Daoy (cell line): ENCODE measurements around the gene THEMIS. TPM values are rescaled to one million over a fixed set of nuclear protein-coding genes. Genes with fewer than 3 reads are reported as not detected.
"Not testable (repeated sequence)": the region's sequence is repeated elsewhere in the genome, so short reads cannot be mapped to it uniquely, and the experiment has no call there.

Experiments
- DNase-seq: peaks from one replicate; pipeline ENCODE4 v3.0.0-alpha.2; 2015; ENCODE audit warnings: low read depth
- total RNA-seq: library from RNA; depleted of rRNA; stranded (reverse); fragments of >200 nt; shearing (Covaris generic); gene quantifications from 2 replicates; pipeline ENCODE4 v1.2.3, GENCODE V29; 2014; rRNA removed

THEMIS gene, protein sequence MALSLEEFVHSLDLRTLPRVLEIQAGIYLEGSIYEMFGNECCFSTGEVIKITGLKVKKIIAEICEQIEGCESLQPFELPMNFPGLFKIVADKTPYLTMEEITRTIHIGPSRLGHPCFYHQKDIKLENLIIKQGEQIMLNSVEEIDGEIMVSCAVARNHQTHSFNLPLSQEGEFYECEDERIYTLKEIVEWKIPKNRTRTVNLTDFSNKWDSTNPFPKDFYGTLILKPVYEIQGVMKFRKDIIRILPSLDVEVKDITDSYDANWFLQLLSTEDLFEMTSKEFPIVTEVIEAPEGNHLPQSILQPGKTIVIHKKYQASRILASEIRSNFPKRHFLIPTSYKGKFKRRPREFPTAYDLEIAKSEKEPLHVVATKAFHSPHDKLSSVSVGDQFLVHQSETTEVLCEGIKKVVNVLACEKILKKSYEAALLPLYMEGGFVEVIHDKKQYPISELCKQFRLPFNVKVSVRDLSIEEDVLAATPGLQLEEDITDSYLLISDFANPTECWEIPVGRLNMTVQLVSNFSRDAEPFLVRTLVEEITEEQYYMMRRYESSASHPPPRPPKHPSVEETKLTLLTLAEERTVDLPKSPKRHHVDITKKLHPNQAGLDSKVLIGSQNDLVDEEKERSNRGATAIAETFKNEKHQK
- total RNA-seq: not detected in 2 replicates

GRCh38 chr6:127900935-127901334 lies at the start of gene THEMIS:
TSS of gene THEMIS (minus strand) at chr6:127901058. CDS start at chr6:127900932, 126 bp downstream.
- no peak for DNase-seq

- DNase-seq: no peak
Measured at GRCh38 chr6:127949251-127949650, 48.4 kb upstream of the THEMIS start.

- DNase-seq: no peak
Measured at GRCh38 chr6:127946388-127946787, 45.5 kb upstream of the THEMIS start.

DNA sequence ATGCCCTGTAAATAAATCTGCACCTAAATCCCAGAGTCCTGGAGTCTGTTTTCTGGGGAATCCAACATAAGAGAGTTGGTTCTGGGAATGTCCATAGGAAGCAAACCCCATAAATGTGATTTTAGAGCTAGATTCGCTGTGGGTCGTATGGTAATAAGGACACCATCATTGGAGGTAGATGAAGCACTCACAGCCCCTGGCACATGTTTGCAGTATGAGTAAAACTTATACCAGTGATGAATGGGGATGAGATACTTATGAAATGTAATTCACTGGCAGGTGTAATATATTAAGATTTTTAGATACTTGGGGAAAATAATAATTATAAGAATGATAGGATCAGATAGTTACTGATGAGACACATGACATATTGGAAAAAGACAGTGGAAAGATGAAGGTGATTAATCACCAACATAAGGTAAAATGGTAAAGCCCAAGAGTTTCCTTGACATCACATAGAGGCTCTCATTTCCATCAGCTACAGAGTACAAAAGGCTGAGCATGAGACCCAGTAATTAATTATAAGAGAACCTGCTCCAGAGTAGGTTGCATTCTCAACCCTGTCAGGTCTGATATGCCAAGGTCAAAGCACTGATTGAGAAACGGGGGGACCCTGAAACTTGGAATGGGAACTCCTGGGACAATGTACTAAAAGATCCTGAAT lies 44.7 kb upstream of the THEMIS start:
- DNase-seq: no peak

DNA sequence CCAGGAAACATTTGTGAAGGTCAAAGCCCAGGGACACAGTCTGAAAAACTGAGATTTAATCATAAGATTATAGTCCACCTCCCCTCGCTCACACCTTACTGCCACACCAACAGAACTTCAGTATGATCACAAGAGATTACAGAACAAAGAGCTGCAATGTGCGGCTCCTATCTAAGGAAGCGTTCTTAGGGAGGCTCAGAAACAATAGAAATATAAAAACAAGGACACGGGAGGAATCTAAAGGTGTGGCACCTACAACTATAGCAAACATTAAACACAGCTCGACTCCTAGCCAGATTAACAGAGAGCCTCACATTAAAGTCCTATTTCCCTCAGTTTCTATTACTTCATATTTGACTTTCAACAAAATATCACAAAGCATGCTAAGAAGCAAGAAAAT lies 40.4 kb upstream of the THEMIS start:
- DNase-seq: no peak

DNA sequence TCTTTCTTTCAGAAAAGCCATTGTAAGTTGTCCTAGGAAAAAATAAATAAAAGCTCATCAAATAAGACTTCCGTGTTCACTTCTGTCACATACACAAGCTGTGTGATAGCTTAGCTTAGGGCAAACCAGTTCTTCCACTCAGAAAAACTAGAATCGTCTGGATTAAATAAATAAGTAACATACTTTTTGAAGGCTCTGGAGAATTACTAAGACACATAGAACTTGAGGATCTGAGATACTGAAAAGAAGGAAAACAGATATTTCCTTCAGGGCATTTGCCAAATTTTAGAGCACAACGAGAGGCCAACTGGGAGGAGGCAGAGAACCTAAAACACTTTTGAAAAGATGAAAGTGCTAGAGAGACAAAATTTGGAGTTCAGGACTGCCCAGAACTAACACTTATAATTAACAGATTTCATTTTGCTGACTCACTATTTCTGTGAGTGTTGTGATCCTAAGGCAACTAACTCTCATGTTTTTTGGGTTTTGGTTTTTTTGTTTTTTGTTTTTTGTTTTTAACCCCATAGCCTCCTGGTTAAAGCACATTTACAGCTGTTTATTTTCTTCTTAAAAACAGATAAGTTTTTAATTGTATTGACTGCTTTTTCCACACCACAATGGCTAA lies 38.7 kb upstream of the THEMIS start:
- no peak for DNase-seq

DNA sequence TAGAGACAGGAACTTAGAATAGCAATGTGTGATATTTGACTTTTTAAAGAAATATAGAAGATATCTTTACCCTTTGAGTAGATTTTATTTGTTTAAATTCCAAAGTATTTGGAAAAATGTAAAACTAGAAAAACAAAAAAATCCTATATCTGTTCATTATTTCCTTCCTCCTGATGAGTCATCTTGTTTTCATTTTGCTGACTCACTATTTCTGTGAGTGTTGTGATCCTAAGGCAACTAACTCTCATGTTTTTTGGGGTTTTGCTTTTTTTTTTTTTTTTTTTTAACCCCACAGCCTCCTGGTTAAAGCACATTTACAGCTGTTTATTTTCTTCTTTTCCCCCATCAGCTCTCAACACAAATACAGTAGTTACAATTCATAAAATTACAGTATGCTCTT lies 37.8 kb upstream of the THEMIS start:
- peak; percentile 45 for DNase-seq

- DNase-seq: no peak
Measured at GRCh38 chr6:127937747-127938146, 36.9 kb upstream of the THEMIS start.

DNA sequence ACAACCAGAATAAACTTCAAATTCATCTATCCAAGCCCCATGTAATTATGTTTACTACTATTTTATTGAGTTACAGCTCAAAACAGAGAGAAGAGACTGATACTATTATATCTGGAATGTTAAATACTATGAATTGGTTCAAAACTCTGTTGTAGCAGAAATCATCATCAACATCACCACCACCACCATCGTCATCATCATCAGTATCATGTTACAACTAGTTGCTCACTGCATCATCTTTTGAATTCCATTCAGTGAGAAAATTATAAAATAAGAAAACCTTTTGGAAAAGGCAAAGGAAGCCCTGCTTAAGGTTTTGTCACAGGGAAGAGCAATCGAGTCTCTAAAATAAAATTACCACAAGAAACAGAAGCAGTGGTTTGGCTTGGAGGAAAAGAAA lies 36.2 kb upstream of the THEMIS start:
- no peak for DNase-seq

DNA sequence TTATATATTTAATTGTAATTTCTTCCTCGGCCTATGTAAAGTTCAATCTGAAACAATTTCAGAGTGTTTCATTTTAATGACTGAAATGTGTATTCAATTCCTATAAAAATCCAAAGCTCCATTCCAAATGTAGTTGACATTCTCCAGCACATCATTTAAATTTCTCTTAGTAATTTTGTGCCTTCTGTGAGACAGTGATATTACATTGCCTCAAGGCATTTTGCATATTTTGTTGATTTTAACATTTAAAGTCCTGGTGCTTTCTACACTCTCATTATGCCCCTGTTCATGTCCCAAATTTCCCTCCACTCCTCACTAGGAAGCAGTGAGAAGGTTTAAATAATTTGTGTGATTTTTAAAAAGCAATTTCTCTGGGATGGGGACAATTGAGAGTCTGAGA lies 34.1 kb upstream of the THEMIS start:
- no peak for DNase-seq

DNA sequence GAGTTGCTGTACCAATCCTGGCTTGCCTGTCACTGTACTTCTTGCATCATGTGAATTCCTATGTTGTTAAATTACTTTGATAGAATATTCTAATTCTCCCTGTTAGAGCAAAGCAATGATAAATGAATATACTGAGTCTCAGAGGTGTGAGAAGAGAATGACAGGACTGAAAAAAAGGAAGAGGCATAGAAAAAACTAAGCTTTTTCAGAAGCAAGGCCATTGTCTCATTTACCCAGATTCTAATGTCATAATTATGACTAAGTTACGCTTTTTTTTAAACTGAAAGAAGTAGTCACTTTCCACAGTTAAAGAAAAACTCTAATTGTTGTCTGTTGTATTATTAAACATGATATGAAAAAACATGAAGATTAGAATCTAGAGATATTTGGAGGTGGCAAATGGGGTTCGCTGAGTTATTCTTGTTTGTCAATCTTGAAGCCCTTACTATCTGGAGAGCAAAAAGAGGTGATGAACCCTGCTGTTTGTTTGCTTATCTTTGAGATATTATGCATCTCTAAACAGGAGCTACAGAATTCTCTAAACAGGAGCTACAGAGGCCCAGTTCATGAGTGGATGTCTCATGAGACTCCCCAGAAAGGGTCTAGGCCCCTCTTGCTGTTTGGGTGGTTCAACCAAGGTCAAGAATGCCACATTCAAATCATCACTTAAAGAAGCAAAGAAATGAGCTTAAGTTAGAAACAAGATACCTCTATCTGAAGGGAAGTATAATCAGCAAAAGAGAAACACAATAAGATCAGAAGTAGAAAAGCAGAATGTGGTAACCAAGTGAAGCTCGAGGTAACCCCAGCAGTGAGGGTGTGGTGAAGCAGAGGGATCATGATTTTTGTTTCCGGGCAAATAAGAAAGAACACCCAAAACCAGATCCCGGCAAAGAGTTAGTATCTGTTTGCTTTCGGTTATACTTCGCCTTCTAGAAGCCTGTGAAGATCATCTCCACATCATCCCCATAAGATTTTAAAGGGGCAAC lies 33.3 kb upstream of the THEMIS start:
- DNase-seq: no peak

GRCh38 chr6:127933137-127933536 lies 32.3 kb upstream of the THEMIS start:
- DNase-seq: no peak

GRCh38 chr6:127932708-127933107 lies 31.9 kb upstream of the THEMIS start:
- no peak for DNase-seq

DNA sequence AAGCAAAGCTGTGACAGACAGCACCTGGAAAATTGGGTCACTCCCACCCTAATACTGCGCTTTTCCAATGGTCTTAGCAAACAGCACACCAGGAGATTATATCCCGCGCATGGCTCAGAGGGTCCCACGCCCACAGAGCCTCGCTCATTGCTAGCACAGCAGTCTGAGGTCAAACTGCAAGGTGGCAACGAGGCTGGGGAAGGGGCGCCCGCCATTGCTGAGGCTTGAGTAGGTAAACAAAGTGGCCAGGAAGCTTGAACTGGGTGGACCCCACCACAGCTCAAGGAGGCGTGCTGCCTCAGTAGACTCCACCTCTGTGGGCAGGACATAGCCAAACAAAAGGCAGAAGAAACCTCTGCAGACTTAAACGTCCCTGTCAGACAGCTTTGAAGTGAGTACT lies 25.6 kb upstream of the THEMIS start:
- DNase-seq: not testable (repeated sequence)

DNA sequence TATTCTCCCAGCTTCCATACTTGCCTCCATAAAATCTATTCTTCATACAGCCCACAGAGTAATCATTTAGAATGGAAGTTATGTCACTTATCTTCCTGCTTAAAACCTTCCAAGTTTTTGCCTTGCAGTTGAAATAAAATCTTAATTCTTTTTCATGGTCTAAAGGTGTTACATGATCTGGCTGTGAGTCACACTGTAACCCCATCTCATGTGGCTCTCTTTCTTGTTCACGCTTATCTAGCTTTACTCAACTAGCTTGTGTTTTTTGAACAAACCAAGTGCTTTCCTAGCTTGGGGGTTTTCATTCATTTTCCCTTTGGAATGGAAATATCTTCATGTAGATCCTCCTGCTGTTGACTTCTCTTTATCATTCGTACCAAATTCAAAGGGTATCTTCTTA lies 23.6 kb upstream of the THEMIS start:
- peak; percentile 28 for DNase-seq

DNA sequence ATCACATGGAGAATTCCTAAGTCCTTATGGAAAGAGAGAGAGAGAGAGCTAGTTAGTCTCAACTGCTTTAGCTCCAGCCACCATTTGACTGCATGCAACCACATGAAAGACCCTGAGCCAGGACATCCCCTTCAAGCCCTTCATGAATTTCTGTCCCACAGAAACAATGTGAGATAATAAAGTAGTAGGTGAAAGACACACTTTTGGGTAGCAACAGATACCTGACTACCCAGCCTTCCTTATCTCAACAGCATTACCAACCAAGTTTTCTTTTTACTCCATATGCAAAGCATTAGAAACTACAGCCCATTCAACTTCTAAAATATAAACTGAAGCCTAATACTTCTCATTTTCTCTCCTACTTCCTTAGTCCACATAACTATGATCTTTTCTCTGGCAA lies 23.2 kb upstream of the THEMIS start:
- no peak for DNase-seq

- no peak for DNase-seq
Measured at GRCh38 chr6:127923135-127923534, 22.3 kb upstream of the THEMIS start.

DNA sequence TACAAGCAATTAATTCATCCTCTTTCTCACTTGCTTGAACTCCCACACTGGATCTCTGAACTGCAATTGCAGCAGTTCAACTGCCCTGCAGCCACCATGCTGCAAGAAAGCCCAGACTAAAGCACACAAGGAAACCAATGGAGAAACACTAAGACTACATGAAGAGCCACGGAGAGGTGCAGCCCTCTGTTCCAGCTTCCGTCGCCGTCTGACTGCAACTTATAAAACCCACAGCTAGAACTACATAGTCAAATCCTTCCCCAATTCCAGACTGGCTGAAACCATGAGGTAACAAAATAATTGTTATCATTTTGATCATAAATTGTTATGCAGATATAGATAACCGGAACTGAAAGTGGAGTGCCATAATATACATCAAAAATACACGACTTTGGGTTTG lies 21.1 kb upstream of the THEMIS start:
- DNase-seq: no peak

DNA sequence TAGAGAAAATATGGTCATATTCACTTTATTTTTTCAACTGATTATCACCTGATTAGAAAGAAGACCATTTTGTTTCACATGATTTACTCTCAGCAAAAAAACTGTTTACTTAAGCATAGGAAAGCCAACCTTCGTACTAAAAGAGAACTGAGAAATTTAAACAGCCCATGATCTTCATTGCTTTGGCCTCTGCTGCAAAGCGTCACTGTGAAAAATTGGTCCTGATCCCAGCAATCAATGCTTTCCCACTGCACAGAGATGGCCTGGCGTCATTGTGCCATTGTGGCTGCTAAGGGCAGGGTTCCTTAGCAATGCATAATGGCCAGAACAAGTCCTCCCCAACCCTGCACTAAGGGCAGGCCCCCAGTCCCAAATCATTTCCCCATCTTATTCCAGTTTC lies 19.9 kb upstream of the THEMIS start:
- no peak for DNase-seq

DNA sequence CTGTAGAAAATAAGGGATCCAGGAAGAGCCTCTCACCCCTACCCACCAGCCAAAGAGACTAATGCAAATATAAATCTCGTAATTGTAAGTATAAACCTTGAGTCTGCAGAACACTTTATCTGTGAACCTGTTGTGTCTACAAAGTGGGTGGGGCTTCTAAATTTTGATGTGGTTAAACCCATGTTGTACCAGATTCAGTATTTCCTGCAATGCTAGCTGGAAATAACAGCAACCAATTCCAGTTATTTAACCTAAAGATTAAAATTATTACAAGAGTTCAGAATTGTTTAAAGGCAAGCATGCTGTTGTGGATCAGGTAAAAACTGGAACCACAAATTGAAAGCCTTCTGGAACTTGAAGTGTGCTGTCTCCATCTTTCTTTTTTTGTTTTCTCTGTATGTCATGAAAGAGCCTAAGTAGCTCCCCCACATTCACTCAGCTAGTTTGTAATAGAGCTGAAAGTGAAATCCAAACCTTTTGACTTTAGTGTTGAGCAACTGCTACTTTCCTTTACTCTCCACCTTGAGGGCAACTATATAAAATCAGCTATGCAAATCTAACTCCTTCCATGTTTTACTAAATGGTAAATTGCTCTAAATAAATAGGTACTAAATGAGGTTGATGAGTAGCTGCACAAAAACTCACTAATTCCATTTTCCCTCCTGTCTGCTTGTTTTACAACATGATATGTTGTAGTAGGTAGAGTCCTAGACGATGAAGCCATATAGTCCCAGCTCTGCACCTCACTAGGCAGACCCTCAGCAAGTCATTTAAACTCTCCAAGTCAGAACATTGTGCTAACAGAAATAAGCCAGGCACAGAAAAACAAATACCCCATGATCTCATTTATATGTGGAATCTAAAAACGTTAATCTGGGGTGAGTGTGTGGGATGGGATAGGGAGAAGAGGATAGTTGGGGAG lies 17.9 kb upstream of the THEMIS start:
- DNase-seq: no peak
